Panc1 (cell line): Measurements from ENCODE around the gene NXPE2.

Experiments
- CTCF ChIP-seq: fragments of 450-650 bp; IDR thresholded peaks from 2 replicates; pipeline ENCODE4 v1.5.1; 2017; ENCODE audit warnings: mild to moderate bottlenecking
- REST ChIP-seq, 2 experiments: IDR thresholded peaks; 2 replicates each; pipeline ENCODE4 v1.6.1; 2011 to 2012; ENCODE audit warnings: low read depth in 2 of 2, control low read depth in 1 of 2, low read length in 1 of 2, mild to moderate bottlenecking in 1 of 2, moderate library complexity in 1 of 2; ENCODE audit not compliant: insufficient read depth in 1 of 2

GRCh38 chr11:114738954-114739353, 60.6 kb downstream of the NXPE2 start:
- TF ChIP-seq REST (IDR thresholded peaks at IDR 0.05; ENCODE audit: insufficient read depth in 1 of 2, low read depth in 2 of 2, low read length in 1 of 2) (no peak), CTCF (peak; percentile 81)
